C4-2B (cell line): ENCODE results near the gene OR52I1.
A peak's percentile ranks its signal among the peaks of the same experiment; 100 is the strongest.

ENCODE experiments used
- H3K27ac ChIP-seq: fragments of 450-650 bp; 2 replicates; pipeline ENCODE4 v1.5.1; 2017
- ZFX ChIP-seq: fragments of 450-650 bp; IDR thresholded peaks from 2 replicates; pipeline ENCODE4 v1.6.1; 2017
- TF ChIP-seq, protein P1 (sequence below): fragments of 450-650 bp; conservative IDR thresholded peaks from 2 replicates; pipeline ENCODE4 v1.5.1; 2017; ENCODE audit warnings: mild to moderate bottlenecking

Gene OR52I1

DNA sequence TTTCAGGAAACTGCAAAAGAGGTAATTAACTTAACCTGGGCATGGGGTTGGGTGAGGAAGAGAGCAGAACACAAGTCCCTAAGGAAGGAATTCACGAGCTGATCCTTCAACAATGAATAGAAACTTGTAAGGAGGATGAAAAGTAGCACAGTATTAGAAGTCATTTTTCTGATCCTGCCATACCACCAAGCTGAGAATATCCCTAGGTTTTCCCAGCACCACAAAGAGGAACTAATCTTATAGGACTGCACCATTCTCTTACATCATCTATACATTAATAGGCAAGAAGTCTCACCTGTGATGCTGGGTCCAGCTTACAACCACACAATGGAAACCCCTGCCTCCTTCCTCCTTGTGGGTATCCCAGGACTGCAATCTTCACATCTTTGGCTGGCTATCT lies at the start of gene OR52I1:
Gene OR52I1, plus strand, starts transcription at position 301 of the 400 bp plus-strand sequence. Its CDS starts 0 bp downstream, at position 301.
- H3K27ac ChIP-seq, result no peak within 1 kb of the TSS
- TF ChIP-seq, protein P1, sequence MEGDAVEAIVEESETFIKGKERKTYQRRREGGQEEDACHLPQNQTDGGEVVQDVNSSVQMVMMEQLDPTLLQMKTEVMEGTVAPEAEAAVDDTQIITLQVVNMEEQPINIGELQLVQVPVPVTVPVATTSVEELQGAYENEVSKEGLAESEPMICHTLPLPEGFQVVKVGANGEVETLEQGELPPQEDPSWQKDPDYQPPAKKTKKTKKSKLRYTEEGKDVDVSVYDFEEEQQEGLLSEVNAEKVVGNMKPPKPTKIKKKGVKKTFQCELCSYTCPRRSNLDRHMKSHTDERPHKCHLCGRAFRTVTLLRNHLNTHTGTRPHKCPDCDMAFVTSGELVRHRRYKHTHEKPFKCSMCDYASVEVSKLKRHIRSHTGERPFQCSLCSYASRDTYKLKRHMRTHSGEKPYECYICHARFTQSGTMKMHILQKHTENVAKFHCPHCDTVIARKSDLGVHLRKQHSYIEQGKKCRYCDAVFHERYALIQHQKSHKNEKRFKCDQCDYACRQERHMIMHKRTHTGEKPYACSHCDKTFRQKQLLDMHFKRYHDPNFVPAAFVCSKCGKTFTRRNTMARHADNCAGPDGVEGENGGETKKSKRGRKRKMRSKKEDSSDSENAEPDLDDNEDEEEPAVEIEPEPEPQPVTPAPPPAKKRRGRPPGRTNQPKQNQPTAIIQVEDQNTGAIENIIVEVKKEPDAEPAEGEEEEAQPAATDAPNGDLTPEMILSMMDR, result no peak
- TF ChIP-seq ZFX, result no peak

- TF ChIP-seq, protein P1, result no peak
- TF ChIP-seq ZFX, result no peak
These were observed 48.9 kb upstream of the OR52I1 start, which contains the start of gene OR52M1 for GRCh38 chr11:4544891-4545290. TSS of gene OR52M1 (plus strand) at chr11:4545191. CDS start at chr11:4545191, 0 bp downstream.

DNA sequence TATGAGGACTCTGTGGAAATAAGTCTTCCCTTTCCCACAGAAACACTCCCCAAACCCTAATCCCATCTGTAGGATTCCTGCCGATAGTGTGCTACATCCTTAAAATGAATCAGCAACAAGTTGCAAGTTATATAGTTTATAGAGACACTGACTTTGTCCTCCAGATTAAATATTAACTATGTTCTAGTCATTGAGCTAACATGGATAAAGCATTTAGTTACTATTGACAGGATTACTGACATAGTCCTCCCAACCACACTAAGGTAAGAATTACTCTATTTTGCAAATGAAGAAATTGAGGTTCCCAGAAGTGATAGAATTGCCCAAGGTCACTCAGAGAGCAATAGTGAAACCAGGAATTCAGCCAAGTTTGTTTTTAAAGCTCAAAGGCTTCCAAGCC lies 47.0 kb upstream of the OR52I1 start:
- TF ChIP-seq ZFX, result no peak
- TF ChIP-seq, protein P1, result no peak
- no peak overlapping the region for H3K27ac ChIP-seq

More at GRCh38 chr11:4544891-4545290, 48.9 kb upstream of the OR52I1 start, which contains the start of gene OR52M1:
- no peak within 1 kb of the TSS for H3K27ac ChIP-seq

GRCh38 chr11:4547416-4547815 lies 46.4 kb upstream of the OR52I1 start:
- H3K27ac ChIP-seq, result no peak overlapping the region
- TF ChIP-seq, protein P1, result no peak
- no peak for TF ChIP-seq ZFX

DNA sequence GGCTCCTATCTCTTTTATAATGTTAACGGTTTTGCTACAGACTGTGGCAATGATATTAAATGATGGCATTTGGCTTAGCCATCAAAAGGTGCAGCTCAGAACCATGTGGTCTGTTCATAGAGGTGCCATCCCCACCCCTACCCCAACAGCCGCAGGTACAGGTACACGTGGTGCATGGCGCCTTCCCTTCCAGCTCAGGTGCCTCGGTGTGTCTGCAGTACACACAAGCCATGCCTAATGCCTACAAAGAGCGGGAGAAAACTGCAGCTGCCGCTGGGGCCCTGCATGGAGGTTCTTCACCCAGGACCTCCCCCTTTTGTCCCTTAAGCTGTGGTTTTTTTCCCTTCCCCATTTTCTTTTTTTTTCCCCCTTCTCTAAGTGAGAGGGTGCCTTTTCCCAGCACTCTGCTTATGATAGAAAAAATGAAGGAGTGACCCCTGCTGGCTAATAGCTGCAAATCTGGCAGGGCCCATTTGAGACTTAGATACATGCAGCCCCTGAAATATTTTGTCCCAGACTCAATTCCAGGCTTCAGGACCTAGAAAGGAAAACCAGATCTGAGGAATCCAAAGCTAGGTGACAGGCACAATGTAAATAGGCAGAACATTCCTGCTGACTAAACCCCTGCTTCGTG lies 42.4 kb upstream of the OR52I1 start:
- no peak overlapping the region for H3K27ac ChIP-seq
- TF ChIP-seq, protein P1, result peak; percentile 79
- TF ChIP-seq ZFX, result no peak

GRCh38 chr11:4559527-4560440 lies 34.1 kb upstream of the OR52I1 start:
- H3K27ac ChIP-seq, result peak overlapping the region; percentile 78
- TF ChIP-seq ZFX, result no peak
- TF ChIP-seq, protein P1, result no peak

DNA sequence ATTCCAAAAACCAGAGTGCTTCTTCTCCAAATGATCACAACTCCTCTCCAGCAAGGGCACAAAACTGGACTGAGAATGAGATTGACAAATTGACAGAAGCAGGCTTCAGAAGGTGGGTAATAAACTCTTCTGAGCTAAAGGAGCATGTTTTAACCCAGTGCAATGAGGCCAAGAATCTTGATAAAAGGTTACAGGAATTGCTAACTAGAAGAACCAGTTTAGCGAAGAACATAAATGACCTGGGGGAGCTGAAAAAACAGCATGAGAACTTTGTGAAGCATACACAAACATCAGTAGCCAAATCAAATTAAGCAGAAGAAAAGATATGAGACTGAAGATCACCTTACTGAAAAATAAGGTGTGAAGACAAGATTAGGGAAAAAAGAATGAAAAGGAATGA lies 33.4 kb upstream of the OR52I1 start:
- TF ChIP-seq ZFX, result no peak
- TF ChIP-seq, protein P1, result no peak
- peak overlapping the region; percentile 78 for H3K27ac ChIP-seq
